Renal cortex interstitium (tissue), 11 donors: ENCODE results near the gene HDHD2. TPM values are rescaled to one million over a fixed set of nuclear protein-coding genes. Genes with fewer than 3 reads are reported as not detected.
A peak's percentile ranks its signal among the peaks of the same experiment; 100 is the strongest.
"Not testable (repeated sequence)": the region's sequence is repeated elsewhere in the genome, so short reads cannot be mapped to it uniquely, and the experiment has no call there.

Experiments used
- DNase-seq, 11 donors: peaks; one replicate each; pipeline ENCODE4 v3.0.0-alpha.2; 2013; ENCODE audit warnings: low read depth in 9 of 11, low spot score in 4 of 11; ENCODE audit errors: extremely low read depth in 1 of 11
- polyA plus RNA-seq, 3 donors: library from polyadenylated mRNA; unstranded; fragments of 120-200 nt; gene quantifications; one replicate each; pipeline ENCODE4 v1.2.1, GENCODE V29; 2013; ENCODE audit not compliant: insufficient read length in 3 of 3

HDHD2 gene
- polyA plus RNA-seq, 3 donors, result 46.4 to 59.0 (median 52.9) TPM

DNA sequence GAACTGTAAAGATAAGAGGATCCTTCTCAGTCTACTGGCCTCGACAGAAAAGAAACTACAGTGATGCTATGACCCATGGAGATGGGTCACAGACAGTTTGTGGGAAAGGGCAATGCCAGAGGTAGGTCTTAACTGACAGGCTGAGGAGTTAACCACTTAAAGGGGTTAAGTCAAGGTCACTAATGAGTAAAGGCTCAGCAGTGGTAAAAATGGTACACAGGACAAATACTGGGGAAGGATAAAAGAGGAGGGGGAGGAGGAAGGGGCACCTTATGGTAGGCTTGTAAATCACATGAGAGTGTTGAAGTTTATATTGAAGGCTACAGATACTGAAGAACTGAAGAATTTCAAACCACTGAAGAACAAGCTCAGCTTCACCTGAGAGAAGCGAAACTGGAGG is 16.0 kb upstream of the HDHD2 start:
- DNase-seq, result no peak

DNA sequence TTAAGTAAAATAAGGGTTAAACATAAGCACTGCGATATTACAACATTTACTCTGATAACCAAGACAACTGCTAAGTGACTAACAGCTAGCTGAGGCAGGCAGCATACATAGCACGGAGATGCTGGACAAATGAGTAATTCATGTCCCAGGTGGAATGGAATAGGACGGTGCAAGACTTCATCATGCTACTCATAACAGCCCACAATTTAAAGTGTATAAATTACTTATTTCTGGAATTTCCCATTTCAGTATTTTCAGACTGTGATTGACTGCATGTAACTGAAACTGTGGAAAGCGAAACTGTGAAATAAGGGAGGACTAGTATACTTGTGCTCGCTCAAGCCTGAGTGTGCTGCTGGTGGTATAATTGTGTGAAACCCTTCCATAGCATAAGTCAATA is 12.9 kb upstream of the HDHD2 start:
- no peak for DNase-seq

DNA sequence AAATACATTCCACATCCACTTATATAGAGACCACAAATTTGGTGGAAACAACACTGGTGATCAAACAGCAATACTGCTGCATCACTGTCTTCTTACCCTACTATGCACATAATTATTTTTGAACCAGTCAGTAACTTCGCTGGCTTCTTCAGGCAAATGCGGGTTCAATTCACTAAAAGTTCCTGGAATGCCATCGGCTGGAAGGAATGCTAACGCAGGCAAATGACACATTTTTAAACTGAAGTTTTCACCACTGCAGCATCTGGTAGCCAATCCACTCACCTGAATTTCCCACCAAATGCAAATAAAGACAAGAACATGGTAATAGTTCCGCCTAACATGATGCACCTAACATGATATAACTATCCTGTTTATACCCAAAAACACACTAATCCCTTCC is 10.0 kb upstream of the HDHD2 start:
- DNase-seq, result no peak

DNA sequence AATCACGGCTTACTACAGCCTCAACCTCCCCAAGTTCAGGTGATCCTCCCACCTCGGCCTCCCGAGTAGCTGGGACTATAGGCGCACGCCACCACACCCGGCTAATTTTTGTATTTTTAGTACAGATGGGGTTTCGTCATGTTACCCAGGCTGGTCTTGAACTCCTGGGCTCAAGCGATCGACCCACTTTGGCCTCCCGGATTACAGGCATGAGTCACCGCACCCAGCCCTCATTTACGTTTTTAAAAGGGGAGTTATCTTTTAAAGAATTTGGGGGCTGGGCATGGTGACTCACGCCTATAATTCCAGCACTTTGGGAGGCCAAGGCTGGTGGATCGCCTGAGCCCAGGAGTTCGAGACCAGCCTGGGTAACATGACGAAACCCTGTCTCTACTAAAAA is 8.1 kb upstream of the HDHD2 start:
- DNase-seq, result not testable (repeated sequence)

DNA sequence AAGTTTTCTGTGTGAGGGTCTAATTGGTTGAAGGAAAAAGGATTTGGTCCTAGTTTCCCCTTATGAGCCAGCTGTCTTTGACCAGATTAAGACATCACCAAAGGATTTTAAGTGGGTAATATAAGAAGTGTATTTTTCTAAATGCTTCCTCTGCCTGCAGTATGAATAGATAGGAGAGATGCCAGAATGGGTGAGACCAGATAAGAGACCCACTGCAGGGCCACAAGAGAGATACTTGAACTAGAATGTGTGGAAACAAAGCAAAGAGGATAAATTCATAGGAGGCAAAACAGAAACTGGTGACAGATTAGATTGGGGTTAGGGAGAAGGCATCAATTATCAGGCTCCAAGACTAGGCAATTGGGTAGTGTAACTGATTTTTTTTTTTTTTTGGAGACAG is 1.1 kb upstream of the HDHD2 start:
- no peak for DNase-seq

DNA sequence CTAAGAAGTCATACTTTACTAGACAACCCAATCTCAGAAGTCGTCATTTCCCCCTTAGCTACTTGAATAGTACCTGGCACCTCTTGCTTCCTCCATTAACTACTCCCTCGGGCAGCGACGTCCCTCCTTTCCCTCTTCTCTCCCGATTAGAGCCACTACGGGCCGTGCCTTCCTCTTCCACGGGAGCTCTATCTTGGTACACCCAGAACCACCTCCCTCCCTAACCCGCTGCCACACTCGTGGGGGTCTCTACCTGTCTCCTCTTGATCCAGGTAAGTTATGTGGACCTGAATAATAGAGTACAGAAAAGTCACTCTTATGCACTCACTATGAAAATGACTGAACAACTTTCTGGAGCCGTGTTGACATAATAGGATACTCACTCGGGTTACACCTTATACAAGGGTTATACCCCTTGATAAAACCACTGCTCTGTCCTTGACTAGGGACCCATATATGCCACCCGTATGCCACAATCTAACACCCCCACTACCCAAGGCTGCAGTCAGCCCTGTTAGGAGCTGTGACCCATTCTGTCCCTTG is 595 bp upstream of the HDHD2 start:
- DNase-seq, result peak in 1 of 11 donors; percentile 1

DNA sequence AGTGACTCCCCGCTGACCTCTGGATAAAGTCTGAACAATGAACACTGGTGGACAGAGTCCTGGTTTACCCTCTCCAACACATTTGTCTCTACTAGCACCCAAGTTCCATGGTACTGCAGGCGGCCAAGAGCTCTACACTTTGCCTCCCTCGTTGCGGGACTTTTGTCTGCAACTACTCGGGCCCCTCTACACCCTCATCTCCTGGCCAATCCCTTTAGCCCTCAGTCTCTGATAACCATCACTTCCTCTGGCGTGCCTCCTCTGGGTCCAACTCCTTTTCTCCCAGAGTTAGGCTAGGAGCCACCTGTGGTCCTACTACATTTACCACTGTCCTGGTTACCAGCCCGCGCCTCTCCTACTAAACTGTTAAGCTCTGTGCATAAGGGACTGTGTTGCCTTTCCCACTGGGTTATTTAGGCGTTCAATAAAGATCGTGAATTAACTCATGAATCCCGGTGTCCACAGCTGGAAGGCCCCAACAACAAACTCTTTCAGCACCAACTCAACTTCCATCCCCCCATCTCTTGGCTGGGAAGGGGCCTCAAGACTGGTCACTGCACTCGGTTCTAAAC is 757 bp downstream of the HDHD2 start:
- peak in 1 of 11 donors; percentile 0 for DNase-seq

DNA sequence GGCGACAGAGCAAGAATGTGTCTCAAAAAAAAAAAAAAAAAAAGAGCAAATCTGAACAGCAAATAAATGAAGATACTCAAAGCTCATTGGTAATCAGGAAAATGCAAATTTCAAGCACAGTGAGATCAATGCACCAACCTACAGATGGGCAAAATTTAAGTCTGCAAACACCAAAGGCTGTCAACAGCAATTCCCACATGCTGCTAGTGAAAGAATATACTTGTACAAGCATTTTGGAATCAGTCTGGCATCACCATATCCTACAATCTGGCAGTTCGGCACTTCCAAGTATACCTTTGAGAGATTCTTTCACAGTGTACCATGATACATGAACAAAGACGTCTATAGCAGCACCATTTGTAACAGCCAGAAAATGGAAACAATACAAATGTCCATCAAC is 4.1 kb downstream of the HDHD2 start:
- no peak for DNase-seq

DNA sequence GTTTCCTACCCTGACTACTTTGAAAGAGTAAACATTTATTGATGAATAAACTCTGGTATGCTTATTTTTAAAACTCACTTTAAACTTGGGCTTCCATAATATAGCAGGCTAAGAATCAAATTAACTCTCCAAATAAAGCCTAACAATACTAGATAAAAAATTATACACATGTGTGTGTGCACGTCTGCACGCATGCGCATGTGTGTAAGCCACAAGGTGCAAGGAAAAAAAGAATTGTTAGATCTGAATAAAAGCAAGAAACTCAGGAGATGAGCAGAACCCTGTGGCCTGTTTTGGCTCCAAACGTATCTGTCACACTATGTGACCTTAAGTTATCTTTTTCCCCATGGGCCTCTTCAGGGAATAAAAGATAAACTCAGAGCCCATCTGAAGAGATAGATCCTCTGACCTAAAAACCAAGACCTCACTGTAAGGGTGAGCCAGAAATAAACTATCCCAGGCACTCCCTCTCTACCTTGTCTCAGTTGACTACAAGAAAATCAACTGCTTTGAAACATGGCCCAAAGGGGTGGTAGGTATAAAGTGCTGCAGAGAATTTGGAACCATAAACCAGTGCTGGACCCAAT is 6.3 kb downstream of the HDHD2 start:
- DNase-seq, result no peak

DNA sequence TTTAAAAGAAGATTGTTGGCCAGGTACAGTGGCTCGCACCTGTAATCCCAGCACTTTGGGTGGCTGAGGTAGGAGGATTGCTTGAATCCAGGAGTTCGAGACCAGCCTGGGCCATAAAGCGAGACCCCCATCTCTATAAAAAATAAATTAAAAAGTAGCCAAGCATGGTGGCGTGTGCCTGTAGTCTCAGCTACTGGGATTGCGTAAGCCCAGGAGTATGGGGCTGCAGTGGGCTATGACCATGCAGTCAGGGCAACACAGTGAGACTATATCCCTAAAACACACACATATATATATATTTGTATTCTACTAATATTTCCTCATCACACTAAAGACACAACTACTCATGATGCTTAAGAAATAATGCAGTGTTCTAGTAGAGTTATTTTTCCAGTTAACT is 7.1 kb downstream of the HDHD2 start:
- no peak for DNase-seq

DNA sequence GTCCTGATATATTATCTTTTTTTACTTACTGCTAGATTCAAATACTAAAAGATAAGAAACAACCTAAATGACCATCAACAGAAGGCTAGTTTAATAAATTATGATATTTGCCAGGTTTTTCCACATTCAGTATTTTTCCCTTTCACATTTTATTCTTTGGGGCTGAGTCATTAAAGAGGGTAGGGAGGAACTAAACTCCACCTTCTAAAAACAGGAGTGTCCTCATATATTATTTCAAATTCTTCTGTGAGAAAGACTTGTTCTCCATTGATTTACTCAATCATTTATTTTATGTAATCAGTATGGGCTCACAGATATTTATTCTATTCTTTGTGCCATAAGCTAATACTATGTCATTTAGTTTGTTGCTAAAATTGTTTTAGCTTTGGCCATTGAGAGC is 9.0 kb downstream of the HDHD2 start:
- DNase-seq, result no peak

DNA sequence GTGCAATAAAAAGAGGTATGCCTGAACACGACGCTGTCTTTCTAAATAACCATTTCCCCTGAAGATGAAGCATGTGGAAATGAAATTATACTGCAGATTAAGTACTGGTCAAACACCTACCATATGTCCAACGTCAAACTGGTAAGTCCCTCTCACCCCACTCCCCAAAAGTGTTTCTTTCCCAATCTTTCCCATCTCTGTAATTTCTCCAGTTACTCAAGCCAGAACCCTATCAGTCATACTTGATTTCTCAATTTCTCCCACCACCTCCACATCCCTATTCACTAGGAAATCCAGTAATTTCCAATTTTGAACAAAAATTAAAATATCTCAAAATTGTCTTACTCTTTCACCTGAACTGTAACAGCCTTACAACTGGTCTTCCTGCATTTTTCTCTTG is 29.2 kb downstream of the HDHD2 start:
- DNase-seq, result no peak

DNA sequence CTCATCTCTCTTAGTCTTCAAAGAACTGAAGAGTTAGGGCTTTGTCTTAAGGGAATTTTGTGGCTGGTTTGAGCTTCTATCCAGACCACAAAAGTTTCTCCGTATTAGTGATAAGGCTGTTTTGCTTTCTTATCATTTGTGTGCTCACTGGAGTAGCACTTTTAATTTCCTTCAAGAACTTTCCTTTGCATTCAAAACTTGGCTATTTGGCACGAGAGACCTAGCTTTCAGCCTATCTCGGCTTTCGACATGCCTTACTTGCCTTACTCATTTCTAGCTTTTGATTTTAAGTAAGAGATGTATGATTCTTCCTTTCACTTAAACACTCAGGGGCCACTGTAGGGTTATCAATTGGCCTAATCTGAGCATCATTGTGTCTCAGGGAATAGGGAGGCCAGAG is 29.9 kb downstream of the HDHD2 start:
- no peak for DNase-seq

DNA sequence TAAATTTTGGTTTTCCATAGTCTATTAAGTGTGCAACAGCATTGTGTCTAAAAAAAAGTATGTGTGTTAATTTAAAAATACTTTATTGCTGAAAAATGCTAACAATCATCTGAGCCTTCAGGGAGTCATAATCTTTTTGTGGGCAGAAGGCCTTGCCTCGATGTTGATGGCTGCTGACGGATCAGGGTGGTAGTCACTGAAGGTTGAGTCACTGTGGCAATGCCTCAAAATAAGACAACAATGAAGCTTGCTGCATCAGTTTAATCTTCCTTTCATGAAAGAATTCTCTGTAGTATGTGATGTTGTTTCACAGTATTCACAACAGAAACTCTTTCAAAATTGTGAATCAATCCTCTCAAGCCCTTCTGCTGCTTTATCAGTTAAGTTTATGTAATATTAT is 31.3 kb downstream of the HDHD2 start:
- DNase-seq, result no peak

DNA sequence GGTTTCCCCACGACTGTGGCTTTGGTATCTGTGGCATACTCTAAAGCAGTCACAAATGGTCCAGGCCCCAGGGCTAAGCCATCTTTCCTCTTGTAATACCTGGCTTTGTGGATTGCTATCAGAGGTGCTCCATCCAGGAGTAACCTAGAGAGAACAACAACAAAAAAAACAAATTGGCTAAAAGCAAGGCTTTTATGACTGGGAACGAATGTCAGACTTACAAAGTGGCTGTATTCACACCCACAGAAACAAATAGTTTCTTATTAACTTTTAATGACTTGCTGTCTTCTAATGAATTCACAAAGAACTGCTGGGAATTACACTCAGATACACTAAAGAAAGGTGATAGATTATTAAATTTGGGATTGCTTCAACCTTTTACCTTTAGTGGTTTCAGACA is 35.1 kb downstream of the HDHD2 start:
- no peak for DNase-seq

DNA sequence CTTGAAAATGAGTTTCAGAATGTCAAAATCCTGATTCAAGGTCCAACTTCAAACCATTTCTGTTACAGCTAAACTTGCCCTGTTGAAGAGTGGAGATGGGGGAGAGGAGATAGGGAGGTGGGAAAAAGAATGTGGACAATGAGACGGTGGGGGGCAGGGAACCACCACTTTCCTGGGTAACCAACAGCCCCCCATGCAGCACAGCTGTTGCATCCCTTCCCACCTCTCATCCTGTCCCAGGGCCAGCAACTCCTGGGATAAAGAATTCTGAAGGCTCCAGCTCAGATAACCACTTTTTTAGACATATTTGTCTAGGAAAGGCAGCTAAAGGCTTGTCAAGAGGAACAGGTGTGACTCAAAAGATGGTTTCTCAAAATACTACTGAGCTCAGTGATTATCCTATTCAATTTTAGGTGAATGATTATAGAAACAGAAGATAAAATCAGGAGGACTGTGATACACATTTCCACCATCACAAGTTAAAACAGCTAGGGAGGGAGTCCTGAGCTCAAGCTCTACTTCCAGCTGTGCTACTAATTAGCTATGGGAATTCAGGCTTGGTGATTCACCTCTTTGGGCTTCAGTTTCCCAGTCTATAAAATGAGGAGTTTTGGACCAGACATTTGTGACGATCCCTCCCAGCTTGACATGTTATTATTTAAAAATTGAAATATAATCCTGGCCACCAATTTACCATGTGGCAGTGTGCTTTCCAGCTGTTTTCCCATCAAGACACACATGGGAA is 36.3 kb downstream of the HDHD2 start:
- DNase-seq, result no peak

DNA sequence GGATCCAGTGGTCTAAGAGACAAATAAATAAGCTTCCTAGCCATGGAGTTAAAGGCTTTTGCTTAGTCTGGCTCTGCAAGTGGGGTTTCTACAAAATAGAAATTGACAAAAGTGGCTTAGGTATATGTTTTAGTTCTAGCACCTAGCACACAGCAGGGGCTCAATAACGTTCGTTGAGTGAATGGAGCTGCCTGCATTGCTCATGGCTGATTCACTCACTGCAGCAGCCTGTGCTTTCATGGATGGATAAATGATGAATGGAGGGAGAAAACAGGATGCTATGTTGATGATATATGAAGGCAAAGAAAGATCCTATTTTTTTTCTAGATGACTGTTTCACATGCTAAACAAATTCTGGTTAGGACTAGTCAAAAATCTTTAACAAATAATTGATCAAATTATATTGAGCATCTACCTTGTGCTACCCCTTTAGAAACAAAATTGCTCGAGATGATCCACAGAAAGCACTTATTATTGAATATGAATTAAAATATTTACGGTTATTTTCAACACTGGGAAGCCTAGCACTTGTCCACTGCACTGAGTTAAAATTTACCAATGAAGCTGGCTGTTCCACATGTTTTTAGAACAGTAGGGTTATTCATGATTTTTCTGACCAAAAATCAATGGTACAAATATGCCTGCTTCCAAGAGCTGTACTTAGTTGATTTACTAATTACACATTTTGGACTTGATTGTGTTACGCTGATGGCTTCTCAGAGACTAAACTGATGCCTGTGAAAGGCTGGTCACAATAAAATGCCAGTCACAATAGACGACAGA is 39.6 kb downstream of the HDHD2 start:
- DNase-seq, result no peak

DNA sequence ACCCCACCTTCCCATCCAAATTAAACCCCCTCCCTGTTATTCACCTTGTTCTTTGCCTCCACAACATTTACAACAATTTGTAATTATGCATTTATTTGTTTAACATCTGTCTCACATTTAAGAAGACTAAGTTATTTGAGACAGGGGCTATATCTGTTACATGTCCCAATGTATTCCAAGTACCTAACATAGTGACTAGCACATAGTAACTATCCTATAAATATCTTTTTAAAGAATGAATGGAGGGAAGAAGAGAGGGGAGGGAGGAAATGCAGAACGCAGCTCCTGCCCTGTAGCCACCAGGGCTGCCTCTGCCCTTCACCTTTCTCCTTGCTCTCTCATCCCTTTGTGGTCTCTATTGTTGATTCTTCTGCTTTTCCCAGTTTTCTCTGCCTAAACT is 40.6 kb downstream of the HDHD2 start:
- no peak for DNase-seq

DNA sequence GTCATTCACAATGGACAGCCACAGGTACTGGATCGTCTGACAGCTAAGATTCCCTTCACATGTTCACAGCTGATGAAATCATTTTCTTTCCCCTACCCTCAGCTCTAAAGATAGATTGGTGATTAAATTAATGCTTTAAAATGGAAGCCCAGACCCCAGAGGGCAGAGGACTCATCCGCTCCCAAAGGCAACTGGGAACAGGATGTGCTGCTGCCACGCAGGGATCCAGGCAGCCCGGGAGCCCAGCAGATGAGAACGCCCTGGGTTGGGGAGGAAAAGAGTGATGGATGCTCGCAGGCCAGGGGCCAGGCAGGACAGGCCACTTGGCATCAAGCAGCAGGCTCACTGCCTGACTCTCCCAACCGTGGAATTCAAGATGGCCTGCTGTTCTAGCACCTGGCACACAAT is 41.3 kb downstream of the HDHD2 start:
- DNase-seq, result no peak

DNA sequence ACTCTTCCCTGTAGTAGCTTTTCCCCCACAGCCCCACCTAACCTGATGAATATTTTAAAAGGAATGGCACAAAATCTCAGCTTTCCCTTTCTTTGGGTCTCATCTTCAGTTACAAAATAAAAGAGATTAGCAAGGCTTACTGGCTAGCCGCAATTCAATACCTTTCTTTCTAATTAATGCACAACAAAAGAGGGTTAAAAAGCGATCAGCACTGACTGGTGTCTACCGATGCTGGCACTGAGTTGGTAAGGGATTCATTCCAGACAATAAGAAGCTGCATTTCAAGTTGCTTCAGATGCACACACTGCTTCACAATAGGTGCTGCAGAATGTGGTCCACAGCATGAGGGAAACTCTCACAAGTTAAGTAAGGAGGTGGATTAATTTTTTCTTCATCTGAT is 41.9 kb downstream of the HDHD2 start:
- no peak for DNase-seq
